Psoas muscle (tissue), 8 donors: ENCODE data around the gene WNT7B. TPM values are rescaled to one million over a fixed set of nuclear protein-coding genes. Genes with fewer than 3 reads are reported as not detected.
A peak's percentile ranks its signal among the peaks of the same experiment; 100 is the strongest.

Experiments used
- ATAC-seq, 4 donors: fragments of 200-7000 bp; cut with Tn5 transposase; one replicate each; pipeline ENCODE4 v1.9.1; 2020; ENCODE audit warnings: moderate library complexity in 3 of 4, mild to moderate bottlenecking in 2 of 4
- DNase-seq, 2 donors: peaks; one replicate each; pipeline ENCODE4 v3.0.0-alpha.2; 2020
- H3K27ac ChIP-seq: fragments of 200-600 bp; one replicate; pipeline ENCODE4 v1.8.0; 2022
- H3K27me3 ChIP-seq, 3 donors: fragments of 200-600 bp in 1 of 3; one replicate each; pipeline versions ENCODE4 v1.6.1 to v1.8.0; 2013 to 2022; ENCODE audit warnings: low read length in 2 of 3, mild to moderate bottlenecking in 2 of 3, moderate library complexity in 1 of 3; ENCODE audit not compliant: insufficient read depth in 3 of 3
- H3K36me3 ChIP-seq, 2 donors: fragments of 200-600 bp in 1 of 2; one replicate each; pipeline versions ENCODE4 v1.6.1 to v1.8.0; 2013 to 2022; ENCODE audit warnings: low read depth in 1 of 2, mild to moderate bottlenecking in 1 of 2, moderate library complexity in 1 of 2; ENCODE audit not compliant: insufficient read depth in 1 of 2
- H3K4me1 ChIP-seq: fragments of 200-600 bp; one replicate; pipeline ENCODE4 v1.8.0; 2022
- H3K4me3 ChIP-seq: fragments of 200-600 bp; one replicate; pipeline ENCODE4 v1.8.0; 2022; ENCODE audit warnings: mild to moderate bottlenecking
- H3K9me3 ChIP-seq: fragments of 200-600 bp; one replicate; pipeline ENCODE4 v1.8.0; 2022
- CTCF ChIP-seq: fragments of 200-600 bp; IDR thresholded peaks from one replicate; pipeline ENCODE4 v1.8.0; 2022; ENCODE audit warnings: antibody characterized with exemption
- WGBS, 3 donors: extraction: QIAGEN DNeasy Blood & Tissue Kit; methylation state at CpG; one replicate each; pipeline versions ENCODE4 v1.1.6 to v1.1.7; 2013; 5-methylcytosine and 5-hydroxymethylcytosine counted together
- intact Hi-C, 2 donors: fragments of 100-400 bp; cut with DNase I; formaldehyde crosslinking; loops; one replicate each; pipeline versions ENCODE4 v1.11.0 to v1.14.2; 2022
- polyA plus RNA-seq, 3 donors: library from polyadenylated mRNA; stranded (reverse); fragments of 200-250 nt; gene quantifications; one replicate each; pipeline ENCODE4 v1.2.3, GENCODE V29; 2013
- total RNA-seq, 4 donors: library from RNA; stranded (reverse); fragmentation: NEBNext Ultra II Directional in 2 of 4; extraction: Animal tissue kit (Norgen Biotek cat#: 25700) in 2 of 4; gene quantifications; one replicate each; pipeline versions ENCODE4 v1.2.1 to v1.2.4, GENCODE V29; 2021 to 2023
- donor health status: healthy with polysubstance abuse.
- donor health status: DM: no; HTN: no; CAD: no; lungs with moderate emphysema.
- donor health status: Bipolar disorder and iron deficiency.
- donor health status: healthy.
- donor health status: DM: yes; HTN: yes; CAD: no.
- donor health status: DM: no; HTN: no; CAD: no.
- donor health status: DM: no; HTN: no; CAD: no.
- donor health status: DM: yes; HTN: yes; CAD: no.

WNT7B gene
- total and polyA plus RNA-seq, 7 donors = 0.05 TPM; not detected in 6

GRCh38 chr22:45935573-45935972 is 41.4 kb downstream of the WNT7B start:
- H3K36me3 ChIP-seq = no peaks in the 10 kb centered on the region
- H3K27me3 ChIP-seq = peaks cover 0 to 53% (median 18%) of the 10 kb centered on the region in 3 donors
- WGBS, 3 donors = 85 to 91% (median 88%) methylated on average over 6 of the region's 6 CpGs
- no peak overlapping the region for H3K4me3 ChIP-seq
- no peaks in the 10 kb centered on the region for H3K4me1 ChIP-seq
- intact Hi-C loops = no loop called here
- no peak for TF ChIP-seq CTCF
- H3K27ac ChIP-seq = no peak overlapping the region
- ATAC-seq (no peak), DNase-seq (no peak)
- H3K9me3 ChIP-seq = no peaks in the 10 kb centered on the region

- Histone ChIP-seq H3K4me3 (no peak overlapping the region), H3K4me1 (no peaks in the 10 kb centered on the region), H3K27me3 (peaks cover 0 to 57% (median 18%) of the 10 kb centered on the region in 3 donors), H3K36me3 (no peaks in the 10 kb centered on the region), H3K27ac (no peak overlapping the region), H3K9me3 (no peaks in the 10 kb centered on the region)
- no peak for TF ChIP-seq CTCF
- peak in 1 of 4 donors; percentile 23 for ATAC-seq
- intact Hi-C loops = no loop called here
- DNase-seq = no peak
- WGBS, 3 donors = 27 to 29% (median 29%) methylated on average over 27 of the region's 27 CpGs
These were observed 42.2 kb downstream of the WNT7B start for GRCh38 chr22:45934659-45935341.

GRCh38 chr22:45934168-45934564 is 42.8 kb downstream of the WNT7B start:
- no peak for ATAC-seq
- no peak for TF ChIP-seq CTCF
- intact Hi-C loops = no loop called here
- Histone ChIP-seq H3K36me3 (no peaks in the 10 kb centered on the region), H3K27ac (no peak overlapping the region), H3K4me1 (no peaks in the 10 kb centered on the region), H3K4me3 (no peak overlapping the region), H3K9me3 (no peaks in the 10 kb centered on the region), H3K27me3 (peaks cover 0 to 57% (median 18%) of the 10 kb centered on the region in 3 donors)
- 65 to 71% (median 71%) methylated on average over 4 to 6 of the region's 6 CpGs for WGBS, 3 donors
- no peak for DNase-seq

GRCh38 chr22:45933506-45934167 is 43.3 kb downstream of the WNT7B start:
- Histone ChIP-seq H3K36me3 (no peaks in the 10 kb centered on the region), H3K27me3 (peaks cover 0 to 57% (median 18%) of the 10 kb centered on the region in 3 donors), H3K4me1 (no peaks in the 10 kb centered on the region), H3K27ac (no peak overlapping the region), H3K9me3 (no peaks in the 10 kb centered on the region), H3K4me3 (no peak overlapping the region)
- no peak for TF ChIP-seq CTCF
- 60 to 77% (median 63%) methylated on average over 18 of the region's 18 CpGs for WGBS, 3 donors
- ATAC-seq (no peak), DNase-seq (no peak)
- intact Hi-C loops = no loop called here
